SK-N-SH (cell line): ENCODE data around the gene EML1. TPM values are rescaled to one million over a fixed set of nuclear protein-coding genes. Genes with fewer than 3 reads are reported as not detected.

Experiments
- CTCF ChIA-PET: fragments of 300-600, 350-600 bp; formaldehyde crosslinking; extraction: SDS; loops from one replicate; lab custom pipeline; 2021; lab: Yijun Ruan, JAX
- POLR2A ChIA-PET: fragments of 350-600 bp; sonication (Branson Sonifier 250); formaldehyde crosslinking; extraction: SDS; loops from one replicate; lab custom pipeline; 2020; ENCODE audit warnings: antibody characterized with exemption, inconsistent platforms; lab: Yijun Ruan, JAX
- DNase-seq: peaks from one replicate; pipeline ENCODE4 v3.0.0; 2012
- H2AFZ ChIP-seq: fragments of 200-600 bp; sonication (generic); 2 replicates; pipeline ENCODE4 v1.8.1; 2016; ENCODE audit warnings: antibody characterized with exemption, mild to moderate bottlenecking, low read depth
- H3F3A ChIP-seq: fragments of 200-600 bp; sonication (generic); replicated peaks from 2 replicates; pipeline ENCODE3; 2016; ENCODE audit warnings: antibody characterized with exemption, mild to moderate bottlenecking; ENCODE audit not compliant: insufficient read depth
- H3K27ac ChIP-seq, 2 experiments: fragments of 200-500 bp in 1 of 2; fragments of 200-600 bp in 1 of 2; sonication (Bioruptor generic) in 1 of 2; sonication (generic), shearing (Covaris generic) in 1 of 2; 2 replicates each; pipeline versions ENCODE4 v1.5.1 to v1.6.1; 2014 to 2016; ENCODE audit warnings: low read depth in 2 of 2, inconsistent platforms in 1 of 2, low read length in 1 of 2, mild to moderate bottlenecking in 1 of 2, mixed read lengths in 1 of 2
- H3K27me3 ChIP-seq: fragments of 200-600 bp; sonication (generic), shearing (Covaris generic); 2 replicates; pipeline ENCODE4 v1.6.1; 2016; ENCODE audit warnings: mixed run types; ENCODE audit not compliant: insufficient read depth
- H3K36me3 ChIP-seq, 2 experiments: fragments of 200-500 bp in 1 of 2; fragments of 200-600 bp in 1 of 2; sonication (Bioruptor generic) in 1 of 2; sonication (generic) in 1 of 2; replicated peaks in 1 of 2; 2 replicates each; pipeline versions ENCODE3 to v1.5.1; 2014 to 2016; ENCODE audit warnings: low read length in 1 of 2, mild to moderate bottlenecking in 1 of 2; ENCODE audit not compliant: insufficient read depth in 2 of 2, control insufficient read depth in 1 of 2
- H3K4me1 ChIP-seq, 2 experiments: fragments of 200-500 bp in 1 of 2; fragments of 200-600 bp in 1 of 2; sonication (Bioruptor generic) in 1 of 2; sonication (generic), shearing (Covaris generic) in 1 of 2; 2 replicates each; pipeline versions ENCODE4 v1.5.1 to v1.6.1; 2014 to 2016; ENCODE audit warnings: low read depth in 1 of 2, low read length in 1 of 2, mixed run types in 1 of 2; ENCODE audit not compliant: insufficient read depth in 2 of 2, control insufficient read depth in 1 of 2
- H3K4me2 ChIP-seq: fragments of 200-600 bp; sonication (generic), shearing (Covaris generic); 2 replicates; pipeline ENCODE4 v1.6.1; 2017; ENCODE audit warnings: mixed run types
- H3K4me3 ChIP-seq, 2 experiments: fragments of 200-500 bp in 1 of 2; fragments of 200-600 bp in 1 of 2; sonication (Bioruptor generic) in 1 of 2; sonication (generic), shearing (Covaris generic) in 1 of 2; 2 replicates each; pipeline versions ENCODE4 v1.5.1 to v1.8.1; 2014 to 2016; ENCODE audit warnings: low read depth in 2 of 2, inconsistent platforms in 1 of 2, low read length in 1 of 2, mild to moderate bottlenecking in 1 of 2, mixed read lengths in 1 of 2, moderate library complexity in 1 of 2
- H3K79me2 ChIP-seq: fragments of 200-600 bp; sonication (generic); 2 replicates; pipeline ENCODE4 v1.8.1; 2017; ENCODE audit warnings: mild to moderate bottlenecking; ENCODE audit not compliant: insufficient read depth
- H3K9ac ChIP-seq: fragments of 200-600 bp; sonication (generic); 2 replicates; pipeline ENCODE4 v1.6.1; 2017; ENCODE audit warnings: mixed run types
- H3K9me2 ChIP-seq: fragments of 200-600 bp; sonication (generic); 2 replicates; pipeline ENCODE4 v1.6.1; 2017; ENCODE audit warnings: mixed run types
- H3K9me3 ChIP-seq: fragments of 200-600 bp; sonication (generic); 2 replicates; pipeline ENCODE4 v1.6.1; 2017; ENCODE audit warnings: mixed run types, mild to moderate bottlenecking, moderate library complexity
- H4K20me1 ChIP-seq: fragments of 200-600 bp; sonication (generic); 2 replicates; pipeline ENCODE4 v1.6.1; 2017; ENCODE audit warnings: mild to moderate bottlenecking, mixed run types; ENCODE audit not compliant: insufficient read depth
- ELF1 ChIP-seq: IDR thresholded peaks from 2 replicates; pipeline ENCODE4 v1.4.0; 2012
- FOSL2 ChIP-seq: IDR thresholded peaks from 2 replicates; pipeline ENCODE4 v1.4.0; 2012; ENCODE audit warnings: low read depth, mild to moderate bottlenecking, moderate library complexity, borderline replicate concordance
- FOXJ3 ChIP-seq: sonication (generic); formaldehyde crosslinking; IDR thresholded peaks from 2 replicates; pipeline ENCODE4 v1.5.1; 2020; ENCODE audit warnings: mild to moderate bottlenecking, missing genetic modification reagents
- GABPA ChIP-seq: IDR thresholded peaks from 2 replicates; pipeline ENCODE4 v1.4.0; 2012; ENCODE audit warnings: low read depth, mild to moderate bottlenecking
- JUND ChIP-seq: IDR thresholded peaks from 2 replicates; pipeline ENCODE4 v1.4.0; 2012
- MEF2A ChIP-seq: IDR thresholded peaks from 2 replicates; pipeline ENCODE4 v1.4.0; 2012; ENCODE audit warnings: low read depth, borderline replicate concordance
- MXI1 ChIP-seq: IDR thresholded peaks from 2 replicates; pipeline ENCODE4 v1.6.1; 2012; ENCODE audit warnings: mild to moderate bottlenecking, low read depth, low read length, improper control_type of control experiment
- NFIC ChIP-seq: IDR thresholded peaks from 2 replicates; pipeline ENCODE4 v1.4.0; 2012; ENCODE audit warnings: borderline replicate concordance
- RCOR1 ChIP-seq: fragments of 150-350 bp; IDR thresholded peaks from 2 replicates; pipeline ENCODE4 v1.6.1; 2017; ENCODE audit warnings: antibody characterized with exemption, low read length
- RFX5 ChIP-seq: IDR thresholded peaks from 2 replicates; pipeline ENCODE4 v1.6.1; 2012; ENCODE audit warnings: mild to moderate bottlenecking, improper control_type of control experiment, low read length
- SIN3A ChIP-seq: IDR thresholded peaks from 2 replicates; pipeline ENCODE4 v1.6.1; 2012; ENCODE audit warnings: low read depth, mild to moderate bottlenecking, low read length, moderate library complexity, borderline replicate concordance
- TAF1 ChIP-seq: IDR thresholded peaks from 2 replicates; pipeline ENCODE4 v1.6.1; 2012; ENCODE audit warnings: low read depth, mild to moderate bottlenecking, low read length, moderate library complexity, borderline replicate concordance
- TCF12 ChIP-seq: IDR thresholded peaks from 2 replicates; pipeline ENCODE4 v1.4.0; 2012
- TEAD4 ChIP-seq: IDR thresholded peaks from 2 replicates; pipeline ENCODE4 v1.4.0; 2012; ENCODE audit warnings: mild to moderate bottlenecking, borderline replicate concordance; ENCODE audit not compliant: insufficient read depth
- YY1 ChIP-seq: IDR thresholded peaks from 2 replicates; pipeline ENCODE4 v1.4.0; 2012; ENCODE audit warnings: low read depth, mild to moderate bottlenecking
- WGBS: methylation state at CpG from one replicate; pipeline ENCODE4 v1.1.6; 2017; ENCODE audit warnings: low lambda C conversion rate; 5-methylcytosine and 5-hydroxymethylcytosine counted together
- polyA plus RNA-seq, 3 experiments: library from polyadenylated mRNA; depleted of rRNA; stranded (reverse); fragments of >200 nt; gene quantifications; 2 replicates each; pipeline ENCODE4 v1.2.3, GENCODE V29; 2012
- TF ChIP-seq, protein P1 (sequence below): IDR thresholded peaks from 2 replicates; pipeline ENCODE4; 2012
- TF ChIP-seq, protein P2 (sequence below): IDR thresholded peaks from 2 replicates; pipeline ENCODE4 v1.4.0; 2012; ENCODE audit warnings: low read depth
- TF ChIP-seq, protein P3 (sequence below): fragments of 150-350 bp; IDR thresholded peaks from 2 replicates; pipeline ENCODE4 v1.6.1; 2017; ENCODE audit warnings: antibody characterized with exemption, low read length, low read depth, borderline replicate concordance

EML1 gene
- polyA plus RNA-seq, 1 of the 3 experiments (the other 2 are of a cell fraction), result 6.3 TPM

DNA sequence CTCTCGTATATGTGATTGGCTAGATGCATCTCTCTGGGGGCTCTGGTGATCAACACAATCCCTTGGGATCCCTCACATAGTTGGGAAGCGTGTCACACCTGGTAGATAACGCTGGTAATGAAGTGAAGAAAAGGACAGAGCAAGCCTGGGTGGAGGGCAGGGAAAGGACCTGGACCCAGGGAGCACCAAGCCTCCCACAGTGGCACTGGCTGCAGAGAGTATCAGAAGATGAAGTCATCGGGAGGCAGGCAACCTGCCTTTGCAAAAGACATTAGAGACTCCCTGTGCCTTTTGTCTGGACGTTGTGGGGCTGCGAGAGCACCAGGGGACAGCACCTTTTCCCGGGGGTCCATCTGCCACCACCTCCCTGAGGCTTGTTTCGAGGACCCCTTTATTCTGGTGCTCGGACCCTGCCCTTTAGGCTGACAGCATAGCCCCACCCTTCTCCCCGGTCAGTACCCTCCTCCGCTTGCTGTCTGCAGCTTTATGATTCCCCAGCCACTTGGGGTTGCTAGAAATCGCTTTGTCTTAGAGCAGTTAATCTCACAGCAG, 116.4 kb downstream of the EML1 start:
- Histone ChIP-seq H3K4me1 (peaks cover 0 to 18% of the 10 kb centered on the region in 2 experiments; a peak in 3 of 4 replicates), H3K4me3 (no peak overlapping the region), H3K9me3 (no peaks in the 10 kb centered on the region), H3F3A (peaks cover 10% of the 10 kb centered on the region), H3K27ac (no peak overlapping the region), H2AFZ (no peak overlapping the region), H3K36me3 (peaks cover 3 to 8% of the 10 kb centered on the region in 2 experiments), H3K27me3 (no peaks in the 10 kb centered on the region), H4K20me1 (no peaks in the 10 kb centered on the region), H3K79me2 (no peaks in the 10 kb centered on the region), H3K9me2 (no peaks in the 10 kb centered on the region), H3K9ac (no peak overlapping the region), H3K4me2 (0 out of 2 replicates have a peak overlapping the region, but pooled peaks have one; percentile 50)
- POLR2A ChIA-PET, result no interaction called here
- CTCF ChIA-PET, result interaction anchor here (0.9 to 2.7 kb wide), 4 partner anchors 9 to 37 kb away, joined by 3 to 8 read pairs (median 6); no protein-coding TSS in a partner anchor
- DNase-seq, result no peak
- TF ChIP-seq FOXJ3 (CRISPR knock-in tag) (no peak), RCOR1 (no peak), SIN3A (no peak), TCF12 (no peak), MXI1 (no peak)
- WGBS, result 87% methylated on average over 8 of the region's 12 CpGs

DNA sequence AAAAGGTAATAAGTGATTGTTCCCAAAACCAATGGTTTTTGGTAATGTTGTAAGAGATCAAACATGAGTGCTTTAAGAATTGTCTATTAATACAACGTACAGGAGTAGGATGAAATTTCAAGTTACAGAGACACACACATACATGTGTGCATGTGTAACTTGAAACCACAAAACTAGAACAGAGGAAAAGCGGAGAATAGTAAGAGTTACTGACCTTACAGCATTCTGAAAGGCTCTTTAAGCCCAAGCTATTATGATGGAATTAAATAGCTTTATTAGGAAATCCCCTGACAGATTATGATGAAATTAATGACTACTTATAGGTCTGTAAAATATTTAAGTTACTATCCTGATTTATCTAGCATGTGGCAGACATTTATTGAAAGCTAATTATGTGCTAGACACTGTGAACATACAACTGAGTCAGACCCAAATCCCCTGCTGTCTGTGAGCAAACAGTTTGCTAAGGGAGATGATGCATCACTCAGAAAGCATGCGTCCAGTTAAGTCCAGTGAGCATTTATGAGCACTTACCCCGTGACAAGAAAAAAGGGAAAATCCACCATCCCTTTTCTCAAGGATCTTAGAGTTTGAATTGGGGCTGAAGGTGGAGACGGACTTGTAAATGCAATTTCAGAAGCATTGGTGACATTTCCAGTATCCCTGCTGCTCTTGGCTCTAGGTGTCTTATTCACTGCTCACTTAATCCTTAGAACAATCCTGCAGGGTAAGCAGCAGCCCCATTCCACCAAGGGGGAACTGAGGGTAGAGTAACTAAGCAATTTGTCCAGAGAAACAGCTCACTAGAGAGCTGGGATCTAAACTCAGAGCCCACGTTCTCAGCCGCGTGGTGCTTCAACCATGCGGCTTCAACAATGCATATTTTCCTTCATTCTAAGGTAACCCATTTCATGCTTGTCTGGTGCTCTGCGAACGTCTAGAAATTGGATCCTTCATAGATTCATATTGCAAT, 117.4 kb downstream of the EML1 start:
- 0 out of 4 replicates have a peak overlapping the region, but pooled peaks of 1 of the 2 experiments have one; percentile 12 for H3K4me3 ChIP-seq
- H3K27ac ChIP-seq, result peak overlapping the region in 1 of 2 experiments; percentile 65; a peak in 2 of 4 replicates
- POLR2A ChIA-PET, result no interaction called here
- peaks cover 0 to 18% of the 10 kb centered on the region in 2 experiments; a peak in 3 of 4 replicates for H3K4me1 ChIP-seq
- no peak for DNase-seq
- H3K4me2 ChIP-seq, result peak overlapping the region; percentile 31; the same call in 1 of the 2 replicates
- H3K9me2 ChIP-seq, result no peaks in the 10 kb centered on the region
- TF ChIP-seq, protein P1, sequence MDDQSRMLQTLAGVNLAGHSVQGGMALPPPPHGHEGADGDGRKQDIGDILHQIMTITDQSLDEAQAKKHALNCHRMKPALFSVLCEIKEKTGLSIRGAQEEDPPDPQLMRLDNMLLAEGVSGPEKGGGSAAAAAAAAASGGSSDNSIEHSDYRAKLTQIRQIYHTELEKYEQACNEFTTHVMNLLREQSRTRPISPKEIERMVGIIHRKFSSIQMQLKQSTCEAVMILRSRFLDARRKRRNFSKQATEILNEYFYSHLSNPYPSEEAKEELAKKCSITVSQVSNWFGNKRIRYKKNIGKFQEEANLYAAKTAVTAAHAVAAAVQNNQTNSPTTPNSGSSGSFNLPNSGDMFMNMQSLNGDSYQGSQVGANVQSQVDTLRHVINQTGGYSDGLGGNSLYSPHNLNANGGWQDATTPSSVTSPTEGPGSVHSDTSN, result peak; percentile 21; the same call in 1 of the 2 replicates
- TF ChIP-seq FOSL2, result peak; percentile 66; the same call in 1 of the 2 replicates
- TF ChIP-seq RFX5, result no peak
- TF ChIP-seq TEAD4, result no peak; the same call in 1 of the 2 replicates
- TF ChIP-seq JUND, result peak; percentile 44; the same call in 1 of the 2 replicates
- no peak for TF ChIP-seq GABPA
- TF ChIP-seq NFIC, result no peak
- no peak for TF ChIP-seq MEF2A
- no peak for TF ChIP-seq YY1
- TF ChIP-seq TAF1, result no peak
- TF ChIP-seq, protein P2, sequence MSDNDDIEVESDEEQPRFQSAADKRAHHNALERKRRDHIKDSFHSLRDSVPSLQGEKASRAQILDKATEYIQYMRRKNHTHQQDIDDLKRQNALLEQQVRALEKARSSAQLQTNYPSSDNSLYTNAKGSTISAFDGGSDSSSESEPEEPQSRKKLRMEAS, result 0 out of 2 replicates have a peak, but pooled peaks have one; percentile 36
- no peak for TF ChIP-seq ELF1
- TF ChIP-seq, protein P3, sequence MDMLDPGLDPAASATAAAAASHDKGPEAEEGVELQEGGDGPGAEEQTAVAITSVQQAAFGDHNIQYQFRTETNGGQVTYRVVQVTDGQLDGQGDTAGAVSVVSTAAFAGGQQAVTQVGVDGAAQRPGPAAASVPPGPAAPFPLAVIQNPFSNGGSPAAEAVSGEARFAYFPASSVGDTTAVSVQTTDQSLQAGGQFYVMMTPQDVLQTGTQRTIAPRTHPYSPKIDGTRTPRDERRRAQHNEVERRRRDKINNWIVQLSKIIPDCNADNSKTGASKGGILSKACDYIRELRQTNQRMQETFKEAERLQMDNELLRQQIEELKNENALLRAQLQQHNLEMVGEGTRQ, result no peak
- H3K9me3 ChIP-seq, result no peaks in the 10 kb centered on the region
- H3F3A ChIP-seq, result peaks cover 10% of the 10 kb centered on the region
- H4K20me1 ChIP-seq, result no peaks in the 10 kb centered on the region
- H3K79me2 ChIP-seq, result no peaks in the 10 kb centered on the region
- peaks cover 6 to 7% of the 10 kb centered on the region in 2 experiments for H3K36me3 ChIP-seq
- CTCF ChIA-PET, result interaction anchor here (2.0 to 2.7 kb wide), 2 partner anchors 12 to 36 kb away, joined by 8 read pairs; no protein-coding TSS in a partner anchor
- no peak overlapping the region for H3K9ac ChIP-seq
- no peaks in the 10 kb centered on the region for H3K27me3 ChIP-seq
- 64% methylated on average over 11 of the region's 11 CpGs for WGBS
- peak overlapping the region; percentile 24; the same call in 1 of the 2 replicates for H2AFZ ChIP-seq
